GM15510 (cell line): ENCODE results near the gene CAAP1.

Experiments
- POLR2A ChIP-seq: IDR thresholded peaks from 3 replicates; pipeline ENCODE4 v1.6.1; 2011; ENCODE audit warnings: borderline replicate concordance; ENCODE audit not compliant: insufficient read length; ENCODE audit errors: extremely low read depth

CAAP1 gene

DNA sequence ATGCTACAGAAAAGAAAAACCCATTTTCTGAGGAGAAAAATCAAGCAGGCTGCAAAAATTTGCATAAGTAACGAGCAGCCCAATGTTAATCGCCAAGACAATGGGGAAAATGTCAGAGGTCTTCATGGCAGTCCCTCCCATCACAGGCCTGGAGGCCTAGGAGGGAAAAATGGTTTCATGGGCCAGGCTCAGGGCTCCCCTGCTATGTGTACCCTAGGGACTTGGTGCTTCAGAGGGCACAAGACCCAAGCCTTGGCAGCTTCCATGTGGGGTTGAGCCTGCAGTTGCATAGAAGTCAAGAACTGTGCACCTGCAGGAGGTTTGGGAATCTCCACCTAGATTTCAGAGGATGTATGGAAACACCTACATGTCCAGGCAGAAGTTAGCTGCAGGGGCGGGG, 10.4 kb downstream of the CAAP1 start:
- TF ChIP-seq POLR2A: no peak

DNA sequence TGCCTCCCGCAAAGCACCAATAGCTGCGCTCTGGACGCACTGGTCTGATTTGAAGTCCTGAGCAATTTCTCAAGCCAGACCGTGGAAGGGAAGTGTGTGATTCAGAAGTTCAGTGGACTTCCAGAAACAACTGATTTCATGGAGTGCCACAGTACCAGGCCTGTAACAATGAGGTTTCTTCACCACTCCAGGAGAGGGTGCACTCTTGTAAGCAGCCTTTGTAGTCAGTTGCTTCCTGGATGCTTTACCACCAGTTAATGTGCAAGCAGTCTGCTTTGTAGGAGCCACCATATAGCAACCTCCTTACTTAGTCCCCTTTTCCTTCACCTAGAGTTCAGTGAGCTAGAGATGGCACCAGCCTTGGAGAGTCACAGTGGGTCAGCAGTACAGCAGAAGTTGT, 12.3 kb downstream of the CAAP1 start:
- no peak for TF ChIP-seq POLR2A

- TF ChIP-seq POLR2A: no peak
These were observed 22.3 kb downstream of the CAAP1 start for GRCh38 chr9:26870292-26870691.

GRCh38 chr9:26863074-26863473, 29.5 kb downstream of the CAAP1 start:
- no peak for TF ChIP-seq POLR2A

DNA sequence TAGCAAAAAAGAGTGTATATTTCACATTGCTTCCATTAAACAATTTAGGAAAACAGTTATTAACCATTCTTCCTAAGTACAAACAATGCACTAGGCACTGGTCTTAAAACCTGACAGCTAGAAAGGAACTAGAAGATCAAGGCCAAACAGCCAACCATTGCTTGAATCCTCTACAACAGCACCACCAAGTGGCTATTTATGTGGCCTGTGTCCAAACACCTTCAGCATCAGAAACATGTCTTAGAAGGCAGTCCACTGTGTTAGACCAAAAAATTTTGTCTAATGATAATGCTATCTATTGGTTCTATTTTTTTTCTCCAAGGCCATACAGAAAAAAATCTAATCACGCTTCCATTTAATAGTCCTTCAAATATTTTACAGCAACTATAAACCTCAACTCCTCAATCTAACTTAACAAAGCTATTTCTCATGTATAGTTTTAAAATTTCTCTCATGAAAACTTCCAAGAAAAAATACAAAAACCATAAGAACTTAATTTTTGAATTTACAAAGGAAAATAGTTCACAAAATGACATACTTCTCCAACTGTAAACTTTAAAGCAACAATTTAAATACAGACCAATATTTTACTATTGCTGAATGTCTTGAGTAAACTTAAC, 36.1 kb downstream of the CAAP1 start:
- TF ChIP-seq POLR2A: no peak

DNA sequence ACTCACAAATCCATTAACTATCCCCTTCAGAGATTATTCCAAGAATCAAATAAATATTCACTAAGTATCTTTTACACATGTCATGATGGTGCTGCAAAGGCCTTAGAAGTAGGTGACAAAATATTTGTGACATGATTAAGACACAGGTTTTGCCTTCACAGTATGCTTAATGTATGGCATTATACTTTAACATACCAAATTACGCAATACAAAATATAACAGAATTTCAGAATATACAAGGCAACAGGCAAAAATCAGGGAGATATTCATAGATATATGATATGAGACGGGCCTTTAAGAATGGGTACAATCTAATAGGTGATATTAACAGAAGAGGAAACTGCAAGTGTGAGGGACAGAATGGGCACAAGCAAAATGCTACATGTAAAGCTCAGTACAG, 41.6 kb downstream of the CAAP1 start:
- TF ChIP-seq POLR2A: no peak

GRCh38 chr9:26833792-26834191, 58.8 kb downstream of the CAAP1 start:
- no peak for TF ChIP-seq POLR2A

GRCh38 chr9:26814799-26815198, 77.8 kb downstream of the CAAP1 start:
- no peak for TF ChIP-seq POLR2A

GRCh38 chr9:26813247-26813646, 79.4 kb downstream of the CAAP1 start:
- no peak for TF ChIP-seq POLR2A

DNA sequence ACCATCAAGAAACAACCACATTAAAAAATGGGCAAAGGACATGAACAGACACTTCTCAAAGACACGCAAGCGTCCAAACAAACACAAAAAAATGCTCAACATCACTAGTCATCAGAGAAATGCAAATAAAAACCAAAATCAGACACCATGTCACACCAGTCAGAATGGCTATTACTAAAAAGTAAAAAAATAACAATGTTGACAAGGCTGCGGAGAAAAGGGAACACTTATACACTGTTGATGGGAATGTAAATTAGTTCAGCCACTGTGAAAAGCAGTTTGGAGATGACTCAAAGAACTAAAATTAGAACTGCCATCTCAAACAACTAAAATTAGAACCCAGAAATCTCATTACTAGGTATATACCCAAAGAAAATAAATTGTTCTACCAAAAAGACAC, 80.4 kb downstream of the CAAP1 start:
- no peak for TF ChIP-seq POLR2A

DNA sequence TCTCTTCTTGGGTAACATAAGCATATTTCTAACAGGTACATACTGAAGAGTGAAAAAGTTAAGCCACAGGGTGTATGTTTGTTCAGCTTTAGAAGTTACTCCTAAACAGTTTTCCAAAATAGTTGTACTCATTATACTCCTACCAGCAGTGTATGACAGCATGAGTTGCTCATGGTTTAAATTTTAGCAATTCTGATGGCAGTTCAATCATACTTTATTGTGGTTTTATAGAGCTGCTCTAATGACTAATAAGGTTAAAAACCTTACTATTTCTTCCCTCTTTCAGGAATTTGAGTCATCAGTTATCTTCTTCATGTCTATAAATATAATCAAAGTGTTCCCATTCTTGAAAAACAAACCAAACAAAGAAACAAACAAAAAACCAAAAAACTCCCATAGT, 81.5 kb downstream of the CAAP1 start:
- no peak for TF ChIP-seq POLR2A

- TF ChIP-seq POLR2A: no peak
These were observed 82.8 kb downstream of the CAAP1 start for GRCh38 chr9:26809795-26810194.

- no peak for TF ChIP-seq POLR2A
These were observed 85.4 kb downstream of the CAAP1 start for GRCh38 chr9:26807161-26807560.

GRCh38 chr9:26802921-26803320, 89.7 kb downstream of the CAAP1 start:
- no peak for TF ChIP-seq POLR2A

DNA sequence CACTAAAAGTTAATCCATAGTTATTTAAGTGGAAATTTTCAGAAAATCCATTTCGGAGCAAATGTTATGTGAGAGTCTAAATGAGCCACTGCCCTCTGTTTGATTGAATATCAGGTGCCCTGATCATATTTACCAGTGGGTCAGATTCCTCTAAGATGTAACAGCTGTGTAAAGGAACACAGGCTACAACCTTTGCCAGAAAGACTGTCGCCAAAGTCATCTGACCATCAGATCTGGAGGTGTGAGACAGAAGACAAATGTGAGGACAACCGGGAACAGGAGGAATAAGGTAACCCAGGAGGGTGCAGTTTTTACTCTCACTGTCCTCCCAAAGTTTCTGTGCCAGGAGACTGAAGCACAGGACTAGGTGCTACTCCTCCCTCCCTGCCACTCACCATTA, 90.8 kb downstream of the CAAP1 start:
- TF ChIP-seq POLR2A: no peak

DNA sequence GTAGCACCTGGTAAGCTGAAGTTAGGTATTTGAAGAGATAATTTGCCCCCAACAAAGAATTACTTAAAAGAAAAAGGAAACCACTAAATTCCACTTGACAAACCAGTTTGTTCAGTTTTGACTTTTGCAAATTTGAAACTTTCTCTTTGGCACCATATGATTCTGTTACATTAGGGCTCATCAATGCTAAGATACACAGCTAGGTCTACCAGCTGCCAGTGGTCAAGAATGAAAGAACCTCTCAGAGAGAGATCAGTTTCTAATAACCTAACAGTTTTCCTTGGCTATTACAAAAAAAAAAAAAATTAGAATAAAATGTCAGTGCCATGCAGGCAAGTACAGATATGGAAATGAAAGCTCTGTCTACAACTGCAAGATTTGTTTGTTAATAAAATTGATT, 92.3 kb downstream of the CAAP1 start:
- TF ChIP-seq POLR2A: no peak

DNA sequence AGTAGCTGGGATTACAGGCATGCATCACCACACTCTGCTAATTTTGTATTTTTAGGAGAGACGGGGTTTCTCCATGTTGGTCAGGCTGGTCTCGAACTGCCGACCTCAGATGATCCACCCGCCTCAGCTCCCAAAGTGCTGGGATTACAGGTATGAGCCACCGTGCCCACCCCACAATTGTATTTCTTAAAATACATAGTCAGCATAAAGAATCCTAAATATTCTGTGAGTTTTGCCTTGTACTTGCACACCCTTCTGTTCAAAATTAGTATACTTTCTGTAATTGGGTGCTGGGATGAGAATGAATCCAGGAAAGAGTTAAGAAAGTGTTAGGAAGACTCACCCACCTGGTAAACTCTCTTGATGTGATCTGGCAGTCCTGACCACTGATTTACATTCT, 101.3 kb downstream of the CAAP1 start:
- no peak for TF ChIP-seq POLR2A
